CMK (cell line): Measurements from ENCODE around the gene OSBPL2.

ENCODE experiments used
- DNase-seq: peaks from one replicate; pipeline ENCODE4 v3.0.0-alpha.2; 2010; ENCODE audit warnings: low read depth

Gene OSBPL2

DNA sequence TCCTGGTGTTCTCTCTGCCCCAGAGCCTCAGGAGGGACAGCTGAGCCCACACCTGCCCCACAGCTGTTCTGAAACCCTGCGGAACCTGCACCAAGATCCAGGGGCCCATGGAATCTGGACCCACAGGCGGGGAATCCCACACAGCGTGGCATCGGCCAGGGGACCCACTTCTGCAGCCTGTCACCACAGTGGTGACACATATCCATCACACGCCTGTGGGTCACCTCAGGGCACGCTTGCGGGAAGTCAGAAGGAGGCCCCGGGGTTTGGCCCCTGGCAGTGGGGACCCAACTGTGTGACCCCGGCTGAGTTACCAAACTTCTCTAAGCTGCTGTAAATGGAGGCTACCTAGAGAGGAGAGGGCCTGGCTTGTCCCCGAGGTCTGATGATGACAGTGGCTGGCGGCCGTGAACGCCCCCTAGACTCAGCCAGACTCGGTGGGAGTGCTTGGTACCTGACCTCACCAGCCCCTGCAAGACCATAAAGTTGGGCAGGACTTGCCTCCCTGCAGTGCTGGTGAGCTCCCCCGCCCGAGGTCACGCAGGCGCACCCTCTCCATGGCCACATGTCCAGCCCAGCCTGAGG is 16.0 kb upstream of the OSBPL2 start:
- no peak for DNase-seq

DNA sequence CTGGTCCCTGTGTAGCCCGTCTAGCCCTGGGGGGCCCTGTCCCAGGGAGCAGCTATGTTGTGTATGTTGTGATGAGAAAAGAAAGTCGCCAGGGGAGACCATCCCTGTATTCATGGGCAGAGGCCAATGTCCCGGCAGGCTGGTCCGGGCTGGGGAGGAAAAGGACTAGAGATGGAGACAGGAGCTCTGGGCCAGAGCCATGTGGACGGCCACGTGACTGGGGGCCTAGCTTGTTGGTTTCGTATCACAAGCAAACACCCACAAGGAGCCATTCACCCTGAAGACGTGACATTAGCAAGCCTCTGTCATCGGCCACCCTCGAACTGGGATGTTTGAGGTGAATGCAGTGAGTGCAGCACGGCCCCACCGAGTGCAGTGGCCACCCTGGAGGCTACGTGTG is 15.3 kb upstream of the OSBPL2 start:
- DNase-seq = no peak

DNA sequence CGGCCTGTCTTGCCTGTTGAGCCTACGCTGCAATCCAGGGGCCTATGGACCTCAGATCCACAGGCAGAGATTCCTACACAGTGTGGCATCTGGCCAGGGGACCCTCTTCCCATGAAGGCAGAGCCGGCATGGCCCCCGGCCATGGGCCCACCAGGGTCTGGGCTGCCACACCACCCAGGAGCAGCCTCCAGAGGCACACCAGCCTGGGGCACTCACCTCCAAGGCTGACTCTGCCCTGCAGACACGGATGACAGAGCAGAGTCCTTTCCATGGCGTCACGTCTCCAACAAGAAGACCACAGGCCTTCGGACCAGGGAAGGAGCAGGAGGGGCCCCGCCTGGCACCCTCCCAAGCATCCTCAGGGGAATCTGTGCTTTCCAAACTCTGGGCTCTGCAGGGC is 14.8 kb upstream of the OSBPL2 start:
- no peak for DNase-seq

DNA sequence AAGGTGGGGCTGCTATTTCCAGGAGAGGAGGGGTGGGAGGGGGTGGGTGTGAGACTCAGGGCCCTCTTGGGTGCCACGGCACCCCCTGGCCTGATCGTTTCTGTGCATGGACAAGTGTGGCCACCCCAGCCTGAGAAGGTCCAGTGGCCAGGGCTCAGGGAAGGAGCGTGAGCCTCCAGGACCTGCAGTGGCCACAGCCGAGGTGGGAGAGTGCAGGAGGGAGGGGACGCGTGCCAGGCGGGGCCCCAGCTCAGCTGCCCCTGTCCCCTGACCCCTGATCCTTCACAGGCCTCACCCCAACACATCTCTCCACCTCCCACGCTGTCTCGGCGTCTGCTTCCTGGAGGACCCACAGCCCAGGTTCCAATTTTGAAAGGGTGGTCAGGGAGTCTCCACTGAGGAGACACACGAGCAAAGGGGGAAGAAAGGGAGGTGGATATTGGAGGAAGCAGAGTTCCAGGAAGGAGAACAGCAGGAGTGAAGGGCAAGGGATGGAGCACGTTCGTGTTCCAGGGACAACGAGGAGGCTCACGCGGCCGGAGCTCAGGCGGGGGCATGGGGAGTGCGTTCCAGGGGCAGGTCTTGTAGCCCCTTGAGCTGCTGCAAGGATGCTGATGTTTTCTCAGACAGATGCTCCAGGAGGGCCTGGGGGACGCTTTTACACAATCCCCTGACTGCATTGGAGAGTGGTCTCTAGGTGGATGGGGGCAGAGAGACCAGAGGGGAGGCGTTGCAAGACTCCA is 14.0 kb upstream of the OSBPL2 start:
- DNase-seq = no peak

DNA sequence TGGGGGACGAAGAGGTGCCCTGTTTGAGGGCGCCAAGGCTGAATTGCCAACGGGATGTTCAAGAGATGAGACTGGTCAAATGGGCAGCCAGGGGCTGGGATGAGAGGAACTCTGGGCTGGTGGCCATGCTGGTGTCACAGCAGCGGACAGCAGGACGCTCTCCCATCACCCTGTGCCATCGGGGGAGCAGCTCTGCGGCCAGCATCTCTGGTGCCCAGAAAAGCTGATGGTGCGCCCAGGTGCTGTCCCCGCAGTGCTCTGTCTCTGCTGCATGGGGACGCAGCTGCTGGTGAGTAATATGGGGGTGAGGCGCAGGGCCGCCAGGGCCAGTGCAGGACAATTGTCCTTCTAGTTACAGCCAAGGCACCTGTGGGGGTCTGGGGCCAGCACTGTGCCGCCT is 13.3 kb upstream of the OSBPL2 start:
- no peak for DNase-seq

DNA sequence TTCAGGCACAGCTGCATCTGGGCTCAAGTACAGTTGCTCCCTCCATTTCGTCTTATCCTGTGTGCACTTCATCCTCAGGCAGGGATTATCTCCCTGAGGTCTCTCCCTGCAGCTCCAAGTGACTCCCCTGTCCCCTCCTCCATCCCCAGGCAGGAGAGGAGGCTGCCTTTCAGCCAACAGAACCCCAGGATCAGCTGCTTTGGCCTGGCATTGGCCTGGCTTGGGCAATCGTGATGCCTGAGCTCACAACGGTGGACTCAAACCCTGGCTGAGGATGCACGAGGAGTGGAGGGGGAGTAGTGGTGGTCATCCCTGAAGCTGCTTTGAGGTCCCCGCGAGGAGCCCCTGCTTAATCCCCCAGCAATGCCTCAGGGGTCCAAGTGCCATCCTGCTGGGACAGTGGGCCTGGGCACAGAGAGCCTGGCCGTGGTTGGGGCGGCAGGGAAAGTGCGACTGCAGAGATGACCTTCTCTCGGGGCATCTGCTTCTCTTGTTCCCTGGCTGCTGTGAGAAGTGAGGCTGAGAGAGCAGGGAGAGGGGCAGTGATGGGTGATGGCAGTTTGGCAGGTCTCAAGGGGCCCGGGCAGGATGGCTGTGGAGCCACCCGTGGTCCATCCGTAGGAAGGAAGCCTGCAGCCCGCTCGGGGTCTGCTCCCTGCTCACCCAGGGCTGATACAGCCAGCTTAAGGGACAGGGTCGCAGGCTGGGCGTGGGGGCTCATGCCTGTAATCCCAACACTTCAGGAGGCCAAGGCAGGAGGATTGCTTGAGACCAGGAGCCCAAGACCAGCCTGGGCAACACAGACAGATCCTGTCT is 12.3 kb upstream of the OSBPL2 start:
- no peak for DNase-seq

DNA sequence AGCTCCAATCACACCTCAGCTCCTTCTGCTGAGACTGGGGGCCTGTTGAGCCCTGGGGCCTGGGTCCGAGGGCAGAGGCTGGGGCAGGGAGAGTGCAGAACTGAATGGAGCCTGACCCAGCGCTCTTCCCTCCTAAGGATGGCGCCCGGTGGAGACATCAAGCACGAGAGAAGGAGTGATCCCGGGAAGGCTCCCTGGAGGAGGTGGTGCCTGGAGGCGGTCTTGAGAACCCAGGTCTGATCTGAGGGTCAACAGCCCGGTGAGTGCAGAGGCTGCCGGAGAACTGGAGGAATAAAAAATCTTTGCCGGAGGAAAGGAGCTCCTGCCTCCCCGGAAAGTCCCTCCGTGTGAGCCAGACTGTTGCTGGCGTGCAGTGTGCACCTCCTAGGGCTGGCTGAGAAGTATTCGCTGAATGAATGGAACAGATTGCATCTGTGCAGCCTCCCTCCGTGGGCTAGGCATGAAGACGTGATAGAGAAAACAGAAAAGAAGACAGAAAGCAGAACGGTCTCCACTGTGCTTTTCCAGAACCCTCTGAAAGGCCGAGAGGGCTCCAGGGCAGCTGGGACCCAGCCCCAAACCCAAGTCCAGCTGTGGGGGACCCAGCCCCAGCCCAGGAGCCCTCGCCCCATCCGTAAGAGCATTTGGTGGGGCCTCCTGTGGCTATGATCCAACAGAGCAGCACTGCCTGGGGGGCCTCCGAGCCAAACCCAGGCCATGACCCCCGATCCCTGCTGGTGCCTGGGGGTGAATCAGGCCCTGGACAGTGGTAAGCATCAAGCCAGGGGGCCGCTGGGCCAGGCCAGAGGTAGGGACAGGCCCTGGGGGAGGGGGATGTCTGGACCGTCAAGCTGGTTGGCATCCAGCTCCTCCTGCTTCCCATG is 11.4 kb upstream of the OSBPL2 start:
- DNase-seq = no peak

DNA sequence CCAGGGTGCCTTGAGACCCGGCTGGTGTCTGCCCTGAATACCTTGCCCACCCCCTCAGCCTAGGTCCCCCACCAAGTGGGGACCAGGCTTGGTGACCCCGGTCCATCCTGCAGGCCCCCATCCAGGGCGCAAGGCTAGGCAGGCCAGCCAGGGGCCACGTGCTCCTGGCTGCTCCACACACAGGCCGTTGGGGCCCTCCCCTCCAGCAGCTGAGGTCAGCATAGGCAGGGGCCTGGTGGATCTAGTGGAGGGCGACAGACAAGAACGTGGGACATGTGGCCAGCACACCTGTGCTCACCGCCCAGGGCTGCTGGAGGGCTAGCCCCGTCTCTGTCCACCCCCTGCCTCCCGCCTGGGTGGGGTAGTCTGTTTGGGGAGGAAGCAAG is 10.7 kb upstream of the OSBPL2 start:
- DNase-seq = no peak

DNA sequence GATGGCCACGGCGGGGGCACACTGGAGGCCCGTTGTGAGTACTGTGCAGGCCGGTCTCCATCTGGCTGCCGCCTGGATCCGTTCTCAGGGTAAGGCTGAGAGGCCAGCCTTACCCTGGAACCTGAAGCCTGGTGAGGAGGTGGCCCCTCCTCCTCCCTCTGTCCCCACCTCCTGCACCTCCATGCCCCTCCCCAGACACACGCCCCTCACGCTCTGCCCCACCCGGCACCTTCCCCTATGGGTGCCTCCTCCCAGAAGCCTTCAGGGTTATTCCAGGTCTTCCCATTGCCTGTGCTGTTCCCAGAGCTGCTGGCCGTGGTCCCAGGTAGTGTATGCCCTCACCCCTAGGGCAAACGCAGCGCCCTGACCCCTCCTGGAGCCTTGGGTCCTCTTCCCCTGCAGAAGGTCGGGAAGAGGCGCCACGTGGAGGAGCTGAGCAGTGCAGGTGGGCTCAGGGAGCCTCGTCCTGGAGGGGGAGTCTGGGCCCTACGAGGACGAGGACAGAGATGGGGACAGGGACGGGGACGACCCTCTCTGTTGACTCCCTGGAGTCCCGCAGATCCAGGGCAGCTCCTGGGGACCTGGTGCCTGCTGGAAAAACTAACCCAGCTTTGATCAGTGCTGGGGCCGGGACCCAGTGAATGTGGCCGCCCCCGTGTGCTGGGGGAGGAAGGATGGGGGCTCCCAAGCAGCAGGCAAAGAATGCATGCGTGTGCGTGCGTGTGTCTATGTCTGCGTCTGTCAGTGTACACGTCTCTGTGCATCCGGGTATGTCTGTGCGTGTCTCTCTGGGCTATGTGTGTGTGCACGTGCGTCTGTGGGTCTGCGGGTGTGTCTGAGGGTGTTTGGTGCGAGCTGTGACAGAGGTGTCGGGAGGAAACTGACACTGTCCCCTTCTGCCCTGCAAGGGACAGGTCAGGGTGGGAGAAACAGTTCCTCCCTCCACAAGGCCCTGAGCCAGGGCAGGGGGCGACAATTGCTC is 10.1 kb upstream of the OSBPL2 start:
- DNase-seq = no peak

DNA sequence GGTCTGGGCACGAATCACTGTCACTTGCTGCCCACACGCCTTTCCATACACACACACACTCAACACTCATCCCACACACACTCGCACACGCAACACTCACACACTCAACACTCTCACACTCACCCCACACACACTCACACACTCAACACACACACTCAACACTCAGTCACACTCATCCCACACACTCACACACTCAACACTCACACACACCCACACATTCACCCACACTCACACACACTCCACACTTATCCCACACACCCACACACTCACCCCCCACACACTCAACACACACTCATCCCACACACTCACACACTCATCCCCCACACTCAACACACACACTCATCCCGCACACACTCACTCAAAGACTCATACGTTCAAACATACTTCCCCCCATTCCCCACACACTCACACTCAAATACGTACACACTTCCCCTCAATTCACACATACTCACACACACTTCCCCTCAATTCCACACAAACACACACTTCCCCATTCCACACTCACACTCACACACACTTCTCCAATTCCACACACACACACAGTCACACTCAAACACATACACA is 9.3 kb upstream of the OSBPL2 start:
- DNase-seq = no peak

DNA sequence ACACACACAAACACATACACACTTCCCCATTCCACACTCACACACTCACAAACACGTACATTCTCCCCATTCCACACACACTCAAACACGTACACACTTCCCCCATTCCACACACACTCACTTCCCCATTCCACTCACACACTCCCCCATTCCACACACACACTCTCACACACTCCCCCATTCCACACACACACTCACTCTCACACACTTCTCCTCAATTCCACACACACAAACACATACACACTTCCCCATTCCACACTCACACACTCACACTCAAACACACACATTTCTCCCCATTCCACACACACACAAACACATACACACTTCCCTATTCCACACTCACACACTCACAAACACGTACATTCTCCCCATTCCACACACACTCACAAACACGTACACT is 8.7 kb upstream of the OSBPL2 start:
- DNase-seq = no peak

DNA sequence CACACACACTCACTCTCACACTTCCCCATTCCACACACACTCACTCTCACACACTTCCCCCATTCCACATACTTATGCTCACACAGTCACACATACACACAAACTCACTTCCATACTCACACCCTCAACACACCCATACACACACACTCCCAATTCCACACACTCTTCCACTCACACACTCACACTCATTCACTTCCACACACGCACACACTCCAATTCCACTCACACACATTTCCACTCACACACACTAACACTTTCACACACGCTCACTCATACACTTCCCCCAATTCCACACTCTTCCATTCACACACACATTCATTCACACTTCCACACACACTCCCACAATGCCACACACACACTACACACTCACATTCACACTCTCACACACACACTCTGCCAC is 8.0 kb upstream of the OSBPL2 start:
- no peak for DNase-seq

DNA sequence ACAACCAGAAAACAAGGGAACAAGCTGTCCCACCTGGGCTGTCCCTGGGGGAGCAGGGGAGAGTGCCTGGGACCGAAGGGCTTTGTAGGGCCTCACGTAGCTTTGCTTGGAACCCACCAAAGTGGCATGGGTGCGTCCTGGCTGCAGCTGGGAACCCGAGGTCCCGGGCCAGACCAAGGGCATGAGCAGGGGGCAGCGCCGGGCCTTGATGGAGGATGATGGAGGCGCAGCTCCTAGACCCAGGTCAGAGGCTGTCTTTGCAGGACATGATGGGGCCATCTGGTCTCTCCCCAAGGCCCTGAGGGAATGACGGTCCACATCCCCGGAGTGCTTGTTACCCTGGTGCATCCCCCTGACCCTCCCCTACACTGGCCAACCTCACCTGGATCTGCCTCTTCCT is 7.6 kb upstream of the OSBPL2 start:
- no peak for DNase-seq

DNA sequence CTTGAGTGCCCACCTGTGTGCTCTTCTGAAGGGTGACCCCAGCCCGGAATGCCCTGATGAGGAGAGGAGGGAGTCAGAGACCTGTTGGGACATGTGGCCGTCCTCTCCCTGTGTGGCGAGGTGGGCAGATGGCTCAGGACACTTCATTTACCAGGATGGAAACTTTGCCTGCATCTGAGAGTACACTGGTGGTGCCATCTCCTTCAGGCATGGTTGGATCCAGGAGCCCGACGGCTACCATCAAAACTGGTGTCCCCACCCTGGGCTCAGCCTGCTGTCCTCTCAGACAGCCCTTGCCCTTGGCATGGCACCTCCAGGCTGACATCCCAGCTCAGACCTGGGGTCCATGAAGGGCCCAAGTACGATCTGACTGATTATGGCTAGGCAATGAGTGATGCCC is 7.0 kb upstream of the OSBPL2 start:
- DNase-seq = no peak

DNA sequence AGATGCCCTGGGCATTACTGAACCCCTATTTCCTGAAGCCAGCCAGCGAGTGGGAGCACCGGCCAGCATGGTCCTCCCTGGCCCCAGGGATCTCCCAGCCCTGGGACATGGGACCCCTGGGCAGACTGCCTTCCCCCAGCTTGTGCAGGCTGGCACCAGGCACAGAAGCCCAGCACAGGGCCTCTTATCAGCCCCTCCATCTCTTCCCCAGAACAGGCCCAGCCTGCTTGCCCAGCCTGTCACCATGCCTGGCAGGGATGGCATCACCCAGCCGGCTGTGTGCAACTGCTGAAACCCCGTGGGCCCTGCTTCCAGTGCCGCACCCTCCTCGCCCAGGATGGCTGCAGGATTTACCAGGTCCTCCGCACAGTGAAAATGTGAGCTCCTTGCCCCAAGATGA is 6.1 kb upstream of the OSBPL2 start:
- no peak for DNase-seq

DNA sequence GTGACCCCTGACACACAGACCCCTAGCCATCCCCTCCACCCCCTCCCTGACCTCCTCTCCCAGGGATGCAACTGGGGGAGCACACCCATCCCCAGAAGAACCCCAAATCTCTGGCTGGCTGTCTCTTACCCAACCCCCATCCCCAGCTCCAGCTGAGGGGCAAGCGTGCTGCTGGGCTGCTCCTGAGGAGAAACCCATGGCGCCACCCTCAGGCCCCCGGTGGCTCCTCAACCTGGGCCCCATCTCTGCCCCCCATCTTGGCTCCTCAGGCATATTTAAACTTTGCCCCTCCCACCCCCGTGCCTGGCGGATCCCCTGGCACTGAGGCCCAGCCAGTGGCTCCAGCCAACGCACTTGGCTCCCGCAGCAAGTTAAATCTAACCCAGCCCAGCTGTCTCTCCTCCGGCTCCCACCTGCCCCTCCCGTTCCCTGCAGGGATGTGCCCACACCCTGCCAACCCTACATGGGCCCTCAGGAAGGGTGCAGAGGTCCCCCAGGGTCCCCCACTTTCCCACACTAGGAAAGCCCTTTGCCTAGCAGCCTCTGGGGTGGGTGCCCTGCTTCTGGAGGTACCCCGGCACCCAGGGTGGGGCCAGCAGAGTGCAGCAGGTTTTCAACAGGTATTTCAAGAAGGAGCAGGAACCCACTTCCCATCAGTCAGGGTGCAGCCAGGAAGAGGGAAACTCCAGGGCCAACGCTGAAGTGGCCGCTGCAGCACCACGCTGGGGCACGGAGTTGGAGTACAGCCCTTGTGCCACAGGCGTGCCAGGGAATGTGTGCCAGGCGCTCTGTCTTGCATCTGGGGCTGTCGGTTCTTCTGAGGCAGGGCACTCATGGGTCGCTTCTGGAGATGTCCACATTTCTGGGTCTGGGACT is 5.3 kb upstream of the OSBPL2 start:
- DNase-seq = no peak

DNA sequence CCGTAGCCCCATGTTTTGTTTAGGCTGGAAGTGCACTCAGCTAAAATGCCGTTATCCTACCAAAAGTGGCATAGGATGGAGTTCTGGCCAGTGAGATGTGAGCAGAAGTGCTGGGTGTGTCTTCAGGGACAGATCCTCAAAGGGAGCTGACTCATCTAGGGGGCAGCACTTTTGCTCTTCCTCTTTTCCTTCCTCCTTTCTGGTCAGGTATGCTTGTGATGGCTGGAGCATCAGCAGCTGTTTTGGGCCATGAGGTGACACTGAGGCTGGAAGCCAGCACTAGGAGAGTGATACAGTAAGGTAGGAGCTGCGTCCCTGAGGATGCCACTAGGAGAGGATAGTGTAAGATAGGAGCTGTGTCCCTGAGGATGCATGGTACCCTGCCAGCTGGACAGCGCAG is 4.6 kb upstream of the OSBPL2 start:
- no peak for DNase-seq

DNA sequence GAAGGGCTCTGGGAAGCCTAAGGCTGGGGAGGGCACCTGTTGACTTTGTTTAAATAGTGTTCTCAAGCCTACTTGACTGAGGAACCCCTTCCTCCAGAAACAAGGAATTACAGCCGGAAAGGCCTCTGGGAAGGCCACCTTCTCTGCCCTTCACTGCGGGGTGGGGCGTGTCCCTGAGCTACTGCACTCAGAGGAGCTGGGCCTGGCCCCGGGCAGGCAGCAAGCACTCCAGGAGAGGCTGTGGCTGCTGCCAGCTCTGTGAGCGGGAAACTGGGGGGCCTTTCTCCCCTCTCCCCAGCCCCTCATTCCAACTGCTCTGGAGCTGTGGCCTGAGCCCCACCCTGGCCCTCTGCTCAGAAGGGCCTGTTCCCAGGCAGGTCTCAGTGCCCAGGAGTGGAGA is 4.0 kb upstream of the OSBPL2 start:
- DNase-seq = no peak

DNA sequence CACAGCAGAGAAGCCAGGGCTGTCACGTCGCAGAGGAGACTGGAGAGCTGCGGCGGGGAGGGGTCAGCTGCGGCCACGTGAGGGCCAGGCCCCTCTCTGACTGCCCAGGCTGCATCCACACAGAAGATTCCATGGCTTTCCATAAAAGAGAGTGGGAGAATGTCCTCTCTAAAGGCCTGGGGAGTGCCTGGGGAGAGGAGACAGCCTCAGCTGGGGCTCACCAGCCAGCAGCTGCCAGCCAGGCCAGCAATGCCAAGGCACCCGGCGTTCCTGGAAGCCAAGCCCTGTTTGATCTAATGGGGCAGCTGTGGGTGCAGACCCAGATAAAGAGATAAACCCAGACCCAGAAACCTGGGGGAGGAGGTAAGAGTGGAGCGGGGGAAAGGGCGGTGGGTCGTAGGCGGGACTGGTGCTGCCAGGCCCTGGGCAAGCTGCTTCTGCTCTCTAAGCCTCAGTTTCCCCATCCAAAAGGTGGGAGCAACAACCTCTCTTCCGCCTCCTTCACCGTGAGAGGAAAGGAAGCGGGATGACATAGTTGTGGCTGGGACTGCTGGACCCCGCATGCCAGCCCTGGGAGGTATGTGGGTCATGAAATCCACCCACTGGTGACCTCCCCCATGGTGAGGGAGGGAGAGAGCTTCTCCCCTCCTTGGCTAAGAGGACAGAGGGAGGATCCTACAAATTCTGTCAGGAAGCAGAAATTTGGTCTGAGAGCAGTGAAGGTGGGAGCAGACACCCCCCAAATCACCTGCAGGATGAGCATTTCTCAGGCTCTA is 3.1 kb upstream of the OSBPL2 start:
- no peak for DNase-seq
